A204.1 (cell line): ENCODE measurements around the gene IFNA17.
A peak's percentile ranks its signal among the peaks of the same experiment; 100 is the strongest.
"Not testable (repeated sequence)": the region's sequence is repeated elsewhere in the genome, so short reads cannot be mapped to it uniquely, and the experiment has no call there.

Experiments
- FAIRE-seq: peaks from 2 replicates; lab custom pipeline; 2012; peaks lifted over from hg19 to GRCh38; lab: Jason Lieb, UNC

IFNA17 gene

DNA sequence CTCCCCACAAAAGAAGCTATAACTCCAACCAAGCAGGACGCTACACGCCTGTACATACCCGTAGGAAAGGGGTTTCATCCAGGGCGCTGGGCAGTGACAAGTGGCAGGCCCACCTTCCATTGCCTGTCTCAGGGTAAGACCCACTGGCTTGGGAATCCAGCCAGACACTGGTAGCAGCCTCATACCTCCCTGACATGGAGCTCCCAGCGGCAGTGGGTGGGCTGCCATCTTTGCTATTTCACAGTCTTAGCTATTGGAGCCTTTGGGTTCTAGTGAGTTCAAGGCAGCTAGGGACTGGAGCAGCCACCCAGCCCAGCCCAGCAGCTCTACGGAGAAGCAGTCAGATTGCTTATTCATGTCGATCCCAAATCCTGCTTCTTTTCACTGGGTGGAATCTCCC is 17.7 kb downstream of the IFNA17 start:
- no peak for FAIRE-seq

DNA sequence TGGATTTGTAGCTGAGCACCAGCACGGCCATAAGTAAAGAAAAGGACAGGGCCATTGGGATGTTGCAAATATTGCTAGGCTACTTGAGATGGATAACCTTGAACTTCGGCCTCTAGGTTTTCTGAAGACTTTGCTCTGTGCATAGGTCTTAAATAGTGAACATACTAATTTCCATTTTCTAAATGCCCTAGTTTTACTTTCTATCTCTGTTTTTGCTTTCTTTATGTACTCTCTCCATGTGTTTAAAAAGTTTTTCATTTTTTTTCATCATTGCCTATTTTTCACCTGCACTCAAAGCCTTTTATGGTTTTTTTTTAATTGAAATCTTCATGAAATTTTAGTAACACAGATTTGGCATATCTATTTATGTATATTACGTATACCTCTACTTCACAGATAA is 21.0 kb downstream of the IFNA17 start, which contains the start of gene IFNA10:
Gene IFNA10 (minus strand): TSS at position 101 of the 400 bp plus-strand sequence. CDS start 46 bp downstream, at position 55.
- not testable (repeated sequence) for FAIRE-seq

DNA sequence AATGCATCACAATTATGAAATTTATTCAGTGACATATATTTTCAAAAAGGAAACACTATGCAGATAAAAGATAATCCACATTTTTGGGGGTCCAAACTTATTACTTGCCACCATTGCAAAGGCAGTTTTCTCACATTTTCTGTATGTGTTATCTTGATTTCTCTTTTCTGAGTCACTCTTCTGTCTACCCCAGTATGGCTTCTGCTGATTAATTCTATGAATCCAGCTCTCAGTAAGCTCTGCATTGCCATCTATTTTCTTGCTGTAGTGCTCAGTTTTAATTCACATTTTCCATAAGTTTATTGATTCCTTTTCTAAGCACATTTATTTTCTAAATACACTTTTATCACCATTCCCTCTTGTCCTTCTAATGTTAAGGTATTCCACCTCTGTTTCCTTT is 22.8 kb downstream of the IFNA17 start:
- no peak for FAIRE-seq

- FAIRE-seq: not testable (repeated sequence)
These were observed 25.9 kb downstream of the IFNA17 start, which contains the start of gene IFNA7 for GRCh38 chr9:21202105-21202504. Gene IFNA7, minus strand, starts transcription at chr9:21202205. Its CDS starts 40 bp downstream, at chr9:21202165.

DNA sequence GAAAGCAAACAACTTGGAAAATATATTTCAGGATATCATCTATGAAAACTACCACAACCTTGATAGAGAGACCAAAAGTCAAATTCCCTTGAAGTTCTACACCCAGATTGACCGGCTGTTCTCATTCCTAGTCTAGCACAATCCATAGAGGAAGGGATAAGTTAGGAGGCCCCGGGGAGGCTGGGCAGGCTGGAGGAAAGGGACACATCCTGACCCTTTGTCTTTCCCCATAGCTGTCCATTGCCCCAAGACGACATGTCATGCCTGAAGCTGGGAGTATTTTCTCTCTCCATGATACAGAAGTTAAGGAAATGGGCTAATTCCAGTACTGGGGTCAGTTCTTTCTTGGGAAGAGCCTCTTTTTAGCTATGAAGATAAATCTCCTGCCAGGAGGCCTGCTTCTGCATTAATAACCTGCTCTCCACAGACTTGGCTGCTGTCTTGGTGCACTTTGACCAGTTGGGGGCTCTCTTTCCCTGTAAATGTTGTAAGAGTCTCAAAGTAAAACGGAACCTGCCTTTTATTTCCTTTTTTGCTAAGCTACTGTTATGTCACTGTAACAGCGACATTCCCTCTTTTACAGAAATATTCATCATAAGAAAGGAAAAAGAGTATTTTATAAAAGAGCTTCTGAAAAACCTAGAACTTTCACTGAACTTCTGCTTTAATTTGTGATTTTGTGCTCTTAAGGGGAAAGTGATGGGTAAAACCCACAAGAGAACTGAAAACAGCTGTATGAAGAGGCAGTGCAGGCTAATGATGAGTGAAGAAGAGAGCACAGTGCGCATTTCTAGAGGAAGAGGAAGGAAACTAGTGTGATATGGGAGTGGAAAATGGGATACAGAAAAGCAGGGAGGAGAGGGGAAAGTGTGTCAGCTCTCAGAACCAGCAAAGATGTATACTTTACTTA is 32.9 kb downstream of the IFNA17 start:
- FAIRE-seq: peak; percentile 58

DNA sequence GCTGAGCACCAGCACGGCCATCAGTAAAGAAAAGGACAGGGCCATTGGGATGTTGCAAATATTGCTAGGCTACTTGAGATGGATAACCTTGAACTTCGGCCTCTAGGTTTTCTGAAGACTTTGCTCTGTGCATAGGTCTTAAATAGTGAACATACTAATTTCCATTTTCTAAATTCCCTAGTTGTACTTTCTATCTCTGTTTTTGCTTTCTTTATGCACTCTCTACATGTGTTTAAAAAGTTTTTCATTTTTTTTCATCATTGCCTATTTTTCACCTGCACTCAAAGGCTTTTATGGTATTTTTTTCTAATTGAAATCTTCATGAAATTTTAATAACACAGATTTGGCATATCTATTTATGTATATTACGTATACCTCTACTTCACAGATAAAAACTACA is 40.5 kb downstream of the IFNA17 start, which contains the start of gene IFNA4:
Gene IFNA4 (minus strand): TSS at position 101 of the 400 bp plus-strand sequence. CDS start 56 bp downstream, at position 45.
- FAIRE-seq: not testable (repeated sequence)

DNA sequence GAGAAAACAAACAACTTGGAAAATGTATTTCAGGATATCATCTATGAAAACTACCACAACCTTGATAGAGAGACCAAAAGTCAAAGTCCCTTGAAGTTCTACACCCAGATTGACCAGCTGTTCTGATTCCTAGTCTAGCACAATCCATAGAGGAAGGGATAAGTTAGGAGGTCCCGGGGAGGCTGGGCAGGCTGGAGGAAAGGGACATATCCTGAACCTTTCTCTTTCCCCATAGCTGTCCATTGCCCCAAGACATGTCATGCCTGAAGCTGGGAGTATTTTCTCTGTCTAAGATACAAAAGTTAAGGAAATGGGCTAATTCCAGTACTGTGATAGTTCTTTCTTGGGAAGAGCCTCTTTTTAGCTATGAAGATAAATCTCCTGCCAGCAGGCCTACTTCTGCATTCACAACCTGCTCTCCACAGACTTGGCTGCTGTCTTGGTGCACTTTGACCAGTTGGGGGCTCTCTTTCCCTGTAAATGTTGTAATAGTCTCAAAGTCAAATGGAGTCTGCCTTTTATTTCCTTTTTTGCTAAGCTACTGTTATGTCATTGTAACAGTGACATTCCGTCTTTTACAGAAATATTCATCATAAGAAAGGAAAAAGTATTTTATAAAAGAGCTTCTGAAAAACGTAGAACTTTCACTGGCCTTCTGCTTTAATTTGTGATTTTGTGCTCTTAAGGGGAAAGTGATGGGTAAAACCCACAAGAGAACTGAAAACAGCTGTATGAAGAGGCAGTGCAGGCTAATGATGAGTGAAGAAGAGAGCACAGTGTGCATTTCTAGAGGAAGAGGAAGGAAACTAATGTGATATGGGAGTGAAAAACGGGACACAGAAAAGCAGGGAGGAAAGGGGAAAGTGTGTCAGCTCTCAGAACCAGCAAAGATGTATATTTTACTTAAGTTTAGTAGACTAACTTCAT is 44.9 kb downstream of the IFNA17 start:
- not testable (repeated sequence) for FAIRE-seq
